Natural killer cell (primary cell): ENCODE measurements around the gene SLC37A2. TPM values are rescaled to one million over a fixed set of nuclear protein-coding genes. Genes with fewer than 3 reads are reported as not detected.

ENCODE experiments used
- ATAC-seq, 3 donors: fragments of 150-1000 bp in 2 of 3; fragments of 200-7000 bp in 1 of 3; cut with Tn5 transposase; 1 replicate in 1 of 3; 2 replicates in 2 of 3; pipeline ENCODE4 v1.10.0; 2021; ENCODE audit warnings: mild to moderate bottlenecking in 2 of 3, moderate library complexity in 2 of 3
- DNase-seq, 2 donors: peaks; one replicate each; pipeline versions ENCODE4 v3.0.0 to v3.0.0-alpha.2; 2013 to 2021; ENCODE audit warnings: mixed read lengths in 1 of 2
- H3K27ac ChIP-seq: one replicate; pipeline ENCODE4 v1.5.1; 2013; ENCODE audit warnings: mild to moderate bottlenecking, low read length
- H3K27me3 ChIP-seq: one replicate; pipeline ENCODE4 v1.6.1; 2013; ENCODE audit warnings: low read length; ENCODE audit not compliant: control insufficient read depth, insufficient read depth
- H3K36me3 ChIP-seq: one replicate; pipeline ENCODE4 v1.6.1; 2013; ENCODE audit warnings: low read length; ENCODE audit not compliant: control insufficient read depth, insufficient read depth
- H3K4me1 ChIP-seq: one replicate; pipeline ENCODE4 v1.6.1; 2013; ENCODE audit warnings: low read length; ENCODE audit not compliant: control insufficient read depth, insufficient read depth
- H3K4me3 ChIP-seq: one replicate; pipeline ENCODE4 v1.5.1; 2013; ENCODE audit warnings: low read length
- H3K9me3 ChIP-seq: one replicate; pipeline ENCODE4 v1.6.1; 2013; ENCODE audit warnings: low read length; ENCODE audit not compliant: control insufficient read depth, insufficient read depth
- H3K27ac Mint-ChIP-seq, 2 donors: one replicate each; pipeline ENCODE4 v1.8.0; 2022; ENCODE audit warnings: mild to moderate bottlenecking in 2 of 2, mixed read lengths in 2 of 2, moderate library complexity in 1 of 2
- H3K27me3 Mint-ChIP-seq, 2 donors: one replicate each; pipeline ENCODE4 v1.8.0; 2022; ENCODE audit warnings: low read depth in 2 of 2, mixed read lengths in 2 of 2
- H3K36me3 Mint-ChIP-seq: one replicate; pipeline ENCODE4 v1.8.0; 2022; ENCODE audit warnings: mixed read lengths
- H3K4me1 Mint-ChIP-seq, 2 donors: one replicate each; pipeline ENCODE4 v1.8.0; 2022; ENCODE audit warnings: mixed read lengths in 2 of 2
- H3K4me3 Mint-ChIP-seq: one replicate; pipeline ENCODE4 v1.8.0; 2022; ENCODE audit warnings: mild to moderate bottlenecking, moderate library complexity, mixed read lengths
- H3K9me3 Mint-ChIP-seq, 2 donors: one replicate each; pipeline ENCODE4 v1.8.0; 2022; ENCODE audit warnings: mixed read lengths in 2 of 2
- WGBS: methylation state at CpG from one replicate; pipeline ENCODE4 v1.1.7; 2013; ENCODE audit warnings: missing lambda C conversion rate; ENCODE audit not compliant: insufficient coverage; 5-methylcytosine and 5-hydroxymethylcytosine counted together
- intact Hi-C: fragments of 100-400 bp; cut with micrococcal nuclease; formaldehyde crosslinking; loops from one replicate; pipeline ENCODE4 v1.14.2; 2022
- total RNA-seq, 4 donors: library from RNA; stranded (reverse); fragments of 120-200 nt in 1 of 4; gene quantifications; one replicate each; pipeline versions ENCODE4 v1.2.3 to v1.2.4, GENCODE V29; 2013 to 2022
- TF ChIP-seq, protein P1 (sequence below): fragments of 200-600 bp; IDR thresholded peaks from one replicate; pipeline ENCODE4 v1.8.0; 2022; ENCODE audit warnings: antibody characterized with exemption

SLC37A2 gene
- total RNA-seq, 3 donors from 2014 or later (not counting 1 experiment from before 2014, with no cell fraction given) = 1.0 to 3.2 (median 1.8) TPM

DNA sequence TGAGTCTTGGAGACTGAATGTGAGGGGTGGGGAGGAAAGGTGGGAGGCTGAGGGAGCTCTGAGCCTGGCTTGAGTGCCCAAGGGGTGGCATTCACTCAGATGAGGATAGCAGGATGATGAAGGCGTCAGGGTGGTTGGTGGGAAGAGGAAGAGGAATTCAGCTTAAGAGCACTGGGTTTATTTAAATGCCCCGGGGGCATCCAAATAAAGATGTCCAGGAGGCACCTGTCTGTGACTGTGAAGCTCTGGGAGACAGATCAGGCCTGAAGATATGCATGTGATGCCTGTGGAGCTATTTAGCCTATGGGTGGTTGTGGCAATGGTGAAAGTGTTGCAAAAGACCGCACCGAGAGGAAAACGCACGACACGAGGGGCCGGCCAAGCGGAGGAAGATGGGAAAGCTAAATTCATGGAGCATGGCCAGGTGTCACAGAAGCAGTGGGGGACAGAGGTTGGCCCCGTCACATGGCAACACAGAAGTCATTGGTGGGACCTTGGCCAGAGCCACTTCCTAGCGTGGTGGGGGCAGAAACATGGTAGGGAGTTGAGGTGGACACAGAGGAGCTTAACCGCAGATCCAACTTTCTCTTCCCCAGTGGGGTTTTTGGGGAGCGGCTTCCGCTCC, 15.5 kb downstream of the SLC37A2 start:
- H3K4me1 Mint-ChIP-seq = peaks cover 0 to 5% of the 10 kb centered on the region in 2 donors
- H3K36me3 Mint-ChIP-seq = no peaks in the 10 kb centered on the region
- Histone ChIP-seq H3K4me1 (peaks cover 11% of the 10 kb centered on the region), H3K27me3 (no peaks in the 10 kb centered on the region), H3K9me3 (no peaks in the 10 kb centered on the region), H3K36me3 (no peaks in the 10 kb centered on the region), H3K27ac (no peak overlapping the region), H3K4me3 (no peak overlapping the region)
- intact Hi-C loops = no loop called here
- ATAC-seq (no peak), DNase-seq (no peak)
- peaks cover 0 to 3% of the 10 kb centered on the region in 2 donors for H3K27me3 Mint-ChIP-seq
- TF ChIP-seq, protein P1, sequence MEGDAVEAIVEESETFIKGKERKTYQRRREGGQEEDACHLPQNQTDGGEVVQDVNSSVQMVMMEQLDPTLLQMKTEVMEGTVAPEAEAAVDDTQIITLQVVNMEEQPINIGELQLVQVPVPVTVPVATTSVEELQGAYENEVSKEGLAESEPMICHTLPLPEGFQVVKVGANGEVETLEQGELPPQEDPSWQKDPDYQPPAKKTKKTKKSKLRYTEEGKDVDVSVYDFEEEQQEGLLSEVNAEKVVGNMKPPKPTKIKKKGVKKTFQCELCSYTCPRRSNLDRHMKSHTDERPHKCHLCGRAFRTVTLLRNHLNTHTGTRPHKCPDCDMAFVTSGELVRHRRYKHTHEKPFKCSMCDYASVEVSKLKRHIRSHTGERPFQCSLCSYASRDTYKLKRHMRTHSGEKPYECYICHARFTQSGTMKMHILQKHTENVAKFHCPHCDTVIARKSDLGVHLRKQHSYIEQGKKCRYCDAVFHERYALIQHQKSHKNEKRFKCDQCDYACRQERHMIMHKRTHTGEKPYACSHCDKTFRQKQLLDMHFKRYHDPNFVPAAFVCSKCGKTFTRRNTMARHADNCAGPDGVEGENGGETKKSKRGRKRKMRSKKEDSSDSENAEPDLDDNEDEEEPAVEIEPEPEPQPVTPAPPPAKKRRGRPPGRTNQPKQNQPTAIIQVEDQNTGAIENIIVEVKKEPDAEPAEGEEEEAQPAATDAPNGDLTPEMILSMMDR = no peak
- H3K27ac Mint-ChIP-seq = no peak overlapping the region
- 91% methylated on average over 14 of the region's 14 CpGs for WGBS
- H3K9me3 Mint-ChIP-seq = no peaks in the 10 kb centered on the region
- no peak overlapping the region for H3K4me3 Mint-ChIP-seq

DNA sequence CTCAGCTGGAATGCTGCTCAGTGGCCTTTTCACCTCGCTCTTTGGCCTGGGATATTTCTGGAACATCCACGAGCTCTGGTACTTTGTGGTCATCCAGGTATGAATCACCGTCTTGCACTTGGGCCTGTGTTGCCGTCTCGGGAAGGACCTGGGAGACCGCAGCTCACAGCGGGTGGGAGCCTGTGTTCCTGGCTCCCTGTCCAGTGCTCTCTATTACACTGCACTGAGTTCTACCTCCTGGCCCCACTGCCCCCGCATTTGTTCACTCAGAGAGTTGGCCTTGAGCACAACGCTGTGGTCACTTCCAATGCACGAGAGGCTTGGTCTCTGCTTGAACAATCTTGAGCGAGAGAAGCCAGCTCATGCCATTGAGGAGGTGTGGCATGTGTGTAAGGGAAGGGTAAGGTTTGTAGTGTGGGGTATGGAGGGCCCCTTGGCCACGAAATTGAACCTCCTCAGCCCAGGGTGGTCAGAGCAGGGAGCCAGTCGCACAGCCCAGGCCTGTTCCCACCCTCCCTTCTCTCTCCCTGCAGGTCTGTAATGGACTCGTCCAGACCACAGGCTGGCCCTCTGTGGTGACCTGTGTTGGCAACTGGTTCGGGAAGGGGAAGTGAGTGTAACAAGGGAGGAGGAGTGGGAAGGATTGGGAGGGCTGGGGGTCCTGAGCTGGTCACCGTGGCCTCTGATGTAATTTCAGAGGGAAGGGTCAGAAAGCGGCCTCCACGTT, 16.2 kb downstream of the SLC37A2 start:
- H3K9me3 Mint-ChIP-seq = no peaks in the 10 kb centered on the region
- Histone ChIP-seq H3K4me1 (peaks cover 5% of the 10 kb centered on the region), H3K4me3 (no peak overlapping the region), H3K36me3 (no peaks in the 10 kb centered on the region), H3K27me3 (no peaks in the 10 kb centered on the region), H3K27ac (no peak overlapping the region), H3K9me3 (no peaks in the 10 kb centered on the region)
- TF ChIP-seq, protein P1 = no peak
- DNase-seq = no peak
- intact Hi-C loops = no loop called here
- no peak for ATAC-seq
- 85% methylated on average over 17 of the region's 18 CpGs for WGBS
- H3K4me1 Mint-ChIP-seq = no peaks in the 10 kb centered on the region
- H3K27ac Mint-ChIP-seq = no peak overlapping the region
- no peaks in the 10 kb centered on the region for H3K36me3 Mint-ChIP-seq
- H3K4me3 Mint-ChIP-seq = no peak overlapping the region
- H3K27me3 Mint-ChIP-seq = peaks cover 0 to 3% of the 10 kb centered on the region in 2 donors

DNA sequence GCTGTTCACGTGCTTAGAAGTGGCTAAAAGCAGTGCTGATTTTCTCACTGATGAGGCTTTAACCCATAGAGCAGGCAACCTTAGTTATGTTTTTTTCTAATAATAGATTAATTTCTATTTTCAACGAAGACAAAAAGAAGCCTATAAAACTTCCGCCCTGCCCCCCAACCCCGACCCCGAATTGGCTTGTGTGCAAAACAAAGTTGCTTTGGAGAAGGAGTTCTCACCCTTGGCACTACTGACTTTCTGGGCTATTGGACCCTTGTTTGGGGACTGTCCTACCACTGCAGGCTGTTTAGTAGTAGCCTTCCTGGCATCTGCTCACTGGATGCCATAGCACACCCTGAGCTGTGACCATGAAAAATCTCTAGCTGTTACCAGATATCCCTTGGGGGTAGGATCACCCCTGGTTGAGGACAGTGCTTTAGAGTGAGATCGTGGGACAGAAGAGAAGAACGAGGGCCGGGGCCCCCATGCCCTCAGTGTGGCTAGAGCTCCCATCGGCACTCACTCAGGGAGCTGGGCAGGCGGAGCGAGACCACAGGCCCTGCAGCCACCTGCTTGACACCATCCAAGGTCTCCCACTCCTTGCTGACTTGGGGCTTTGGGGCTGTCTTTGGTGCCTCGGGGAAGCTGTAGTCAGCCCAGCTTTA, 16.9 kb downstream of the SLC37A2 start:
- H3K9me3 Mint-ChIP-seq = no peaks in the 10 kb centered on the region
- H3K27ac ChIP-seq = no peak overlapping the region
- peaks cover 5% of the 10 kb centered on the region for H3K4me1 ChIP-seq
- 91% methylated on average over 11 of the region's 12 CpGs for WGBS
- H3K4me3 Mint-ChIP-seq = no peak overlapping the region
- no peak for ATAC-seq
- no peak for DNase-seq
- H3K4me3 ChIP-seq = no peak overlapping the region
- H3K36me3 ChIP-seq = no peaks in the 10 kb centered on the region
- H3K36me3 Mint-ChIP-seq = no peaks in the 10 kb centered on the region
- intact Hi-C loops = no loop called here
- no peaks in the 10 kb centered on the region for H3K4me1 Mint-ChIP-seq
- TF ChIP-seq, protein P1 = no peak
- no peaks in the 10 kb centered on the region for H3K27me3 ChIP-seq
- no peak overlapping the region for H3K27ac Mint-ChIP-seq
- H3K9me3 ChIP-seq = no peaks in the 10 kb centered on the region
- H3K27me3 Mint-ChIP-seq = peaks cover 0 to 3% of the 10 kb centered on the region in 2 donors
